Mesendoderm (in vitro differentiated cells): ENCODE data around the gene TTYH3.

Experiments
- DNase-seq: peaks from one replicate; pipeline ENCODE4 v3.0.0; 2013
- H2AK5ac ChIP-seq: 2 replicates; pipeline ENCODE4 v1.6.1; 2013; ENCODE audit warnings: low read length, inconsistent platforms
- H2BK120ac ChIP-seq: 2 replicates; pipeline ENCODE4 v1.6.1; 2013; ENCODE audit warnings: low read depth, mild to moderate bottlenecking, low read length, moderate library complexity, mixed read lengths
- H2BK15ac ChIP-seq: replicated peaks from 2 replicates; pipeline ENCODE4 v1.6.1; 2013; ENCODE audit warnings: low read depth, mild to moderate bottlenecking, moderate library complexity
- H2BK5ac ChIP-seq: 2 replicates; pipeline ENCODE4 v1.6.1; 2013; ENCODE audit warnings: low read length, inconsistent platforms
- H3K18ac ChIP-seq: 2 replicates; pipeline ENCODE4 v1.6.1; 2013; ENCODE audit warnings: mild to moderate bottlenecking, low read length, mixed read lengths
- H3K23ac ChIP-seq: one replicate; pipeline ENCODE4 v1.6.1; 2013; ENCODE audit warnings: low read length
- H3K27ac ChIP-seq: 2 replicates; pipeline ENCODE4 v1.5.1; 2013; ENCODE audit warnings: low read depth, mild to moderate bottlenecking, inconsistent platforms, low read length, moderate library complexity
- H3K27me3 ChIP-seq: 2 replicates; pipeline ENCODE4 v1.6.1; 2013; ENCODE audit warnings: low read length, control low read depth, mild to moderate bottlenecking, inconsistent platforms; ENCODE audit not compliant: insufficient read depth, poor library complexity
- H3K36me3 ChIP-seq: 2 replicates; pipeline ENCODE4 v1.6.1; 2013; ENCODE audit warnings: low read length, inconsistent platforms; ENCODE audit not compliant: control insufficient read depth, insufficient read depth
- H3K4ac ChIP-seq: one replicate; pipeline ENCODE4 v1.6.1; 2013; ENCODE audit warnings: low read depth, mild to moderate bottlenecking, low read length, moderate library complexity
- H3K4me1 ChIP-seq: 2 replicates; pipeline ENCODE4 v1.6.1; 2013; ENCODE audit warnings: low read depth, low read length, inconsistent platforms; ENCODE audit not compliant: control insufficient read depth
- H3K4me2 ChIP-seq: 2 replicates; pipeline ENCODE4 v1.6.1; 2013; ENCODE audit warnings: low read length
- H3K4me3 ChIP-seq: 2 replicates; pipeline ENCODE4 v1.5.1; 2013; ENCODE audit warnings: mild to moderate bottlenecking, low read length
- H3K56ac ChIP-seq: one replicate; pipeline ENCODE4 v1.6.1; 2013; ENCODE audit warnings: low read length
- H3K79me1 ChIP-seq: 2 replicates; pipeline ENCODE4 v1.6.1; 2013; ENCODE audit warnings: low read length, inconsistent platforms
- H3K79me2 ChIP-seq: 2 replicates; pipeline ENCODE4 v1.6.1; 2013; ENCODE audit warnings: mild to moderate bottlenecking, low read length; ENCODE audit not compliant: control insufficient read depth, insufficient read depth
- H3K9ac ChIP-seq: 2 replicates; pipeline ENCODE4 v1.6.1; 2013; ENCODE audit warnings: low read length, inconsistent platforms
- H4K5ac ChIP-seq: one replicate; pipeline ENCODE4 v1.6.1; 2013; ENCODE audit warnings: low read length
- H4K8ac ChIP-seq: one replicate; pipeline ENCODE4 v1.6.1; 2013; ENCODE audit warnings: low read depth, mild to moderate bottlenecking, control low read depth, low read length, moderate library complexity
- WGBS: extraction: QIAGEN DNeasy Blood & Tissue Kit; methylation state at CpG from one replicate; pipeline ENCODE4 v1.1.7; 2013; ENCODE audit warnings: low lambda C conversion rate, missing lambda C conversion rate; ENCODE audit not compliant: insufficient coverage; ENCODE audit errors: extremely low coverage; 5-methylcytosine and 5-hydroxymethylcytosine counted together

The TTYH3 gene

GRCh38 chr7:2635810-2636701 is 4.3 kb downstream of the TTYH3 start:
- Histone ChIP-seq H3K56ac (peak overlapping the region; percentile 34), H3K9ac (no peak overlapping the region), H3K18ac (no peak overlapping the region), H3K27me3 (no peaks in the 10 kb centered on the region), H4K5ac (no peak overlapping the region), H3K36me3 (no peaks in the 10 kb centered on the region), H3K4me1 (peaks cover 4% of the 10 kb centered on the region), H3K79me2 (peaks cover 89% of the 10 kb centered on the region), H2BK15ac (no peak overlapping the region), H3K79me1 (peaks cover 23% of the 10 kb centered on the region), H3K4me3 (no peak overlapping the region), H3K4ac (no peak overlapping the region), H2BK120ac (no peak overlapping the region), H3K4me2 (no peak overlapping the region), H4K8ac (no peak overlapping the region), H3K23ac (no peak overlapping the region), H3K27ac (no peak overlapping the region), H2AK5ac (no peak overlapping the region), H2BK5ac (no peak overlapping the region)
- no CpG with 5 or more reads among the region's 22 CpGs for WGBS
- DNase-seq, result no peak

DNA sequence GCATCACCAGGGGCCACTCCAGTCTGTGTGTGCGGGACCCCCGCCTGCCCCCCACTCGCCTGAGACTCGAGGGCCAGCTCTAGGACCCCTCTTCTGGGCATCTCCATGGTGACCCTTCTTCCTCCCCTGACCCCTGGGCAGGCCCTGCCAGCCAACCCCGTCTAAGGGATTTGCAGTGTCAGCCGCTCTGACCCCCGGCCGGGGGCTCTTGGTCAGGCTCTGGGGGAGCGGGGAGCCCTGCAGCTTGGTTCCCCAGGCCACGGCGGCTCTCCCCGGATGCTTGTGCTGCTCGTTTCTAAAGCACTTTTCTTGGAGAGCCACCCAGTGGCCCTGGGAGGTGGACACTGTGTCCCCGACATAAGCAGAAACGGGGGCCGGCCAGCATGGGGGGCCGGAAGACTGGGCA is 5.3 kb downstream of the TTYH3 start:
- Histone ChIP-seq H4K5ac (no peak overlapping the region), H3K4me1 (peaks cover 2% of the 10 kb centered on the region), H3K9ac (no peak overlapping the region), H3K79me1 (peaks cover 23% of the 10 kb centered on the region), H3K27ac (no peak overlapping the region), H4K8ac (no peak overlapping the region), H3K4ac (no peak overlapping the region), H3K4me3 (no peak overlapping the region), H2BK15ac (no peak overlapping the region), H3K27me3 (no peaks in the 10 kb centered on the region), H3K56ac (no peak overlapping the region), H3K23ac (no peak overlapping the region), H2BK5ac (no peak overlapping the region), H3K18ac (no peak overlapping the region), H3K79me2 (peaks cover 92% of the 10 kb centered on the region), H3K36me3 (no peaks in the 10 kb centered on the region), H2BK120ac (no peak overlapping the region), H3K4me2 (no peak overlapping the region), H2AK5ac (no peak overlapping the region)
- DNase-seq, result no peak
- no CpG with 5 or more reads among the region's 17 CpGs for WGBS

DNA sequence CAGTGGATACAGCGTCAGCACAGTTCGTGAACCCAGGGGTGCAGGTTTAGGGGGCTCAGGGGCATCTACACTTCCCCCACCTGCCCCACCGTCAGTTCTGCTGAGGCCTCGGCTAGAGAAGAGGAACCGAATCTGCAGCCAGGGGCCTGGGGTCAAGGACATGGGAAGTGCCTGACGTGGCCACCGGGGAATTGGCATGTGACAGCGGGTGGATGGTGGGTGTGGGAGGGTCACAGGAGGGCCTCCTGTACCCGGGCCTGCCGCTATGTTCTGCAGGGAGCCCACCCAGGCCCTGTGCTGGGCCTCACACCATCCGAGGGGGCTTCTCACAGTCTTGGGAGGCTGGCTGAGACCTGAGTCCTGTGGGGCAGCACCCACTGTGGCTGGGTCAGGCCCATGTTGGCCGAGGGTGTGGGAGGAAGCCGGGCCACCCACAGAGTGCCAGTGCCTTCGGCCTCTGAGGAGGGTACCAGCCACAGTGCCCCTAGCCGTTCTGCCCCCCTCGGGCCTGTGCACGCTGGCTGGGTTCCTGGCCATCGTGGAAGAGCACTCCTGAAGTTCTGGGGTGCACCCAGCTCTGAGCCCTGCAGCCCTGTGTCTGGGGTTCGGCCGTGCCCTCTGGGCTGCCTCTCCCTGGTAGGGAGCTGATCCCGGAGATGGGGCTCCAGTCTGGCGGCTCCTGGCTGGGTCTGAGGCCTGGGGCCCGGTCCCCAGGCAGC is 5.9 kb downstream of the TTYH3 start:
- DNase-seq, result no peak
- H3K36me3 ChIP-seq, result no peaks in the 10 kb centered on the region
- H3K23ac ChIP-seq, result no peak overlapping the region
- H3K27ac ChIP-seq, result no peak overlapping the region
- no CpG with 5 or more reads among the region's 23 CpGs for WGBS
- H3K79me2 ChIP-seq, result peaks cover 88% of the 10 kb centered on the region
- H4K5ac ChIP-seq, result no peak overlapping the region
- H3K4ac ChIP-seq, result no peak overlapping the region
- H2BK5ac ChIP-seq, result no peak overlapping the region
- H3K4me2 ChIP-seq, result no peak overlapping the region
- H3K56ac ChIP-seq, result peak overlapping the region; percentile 49
- peaks cover 22% of the 10 kb centered on the region for H3K79me1 ChIP-seq
- H3K18ac ChIP-seq, result no peak overlapping the region
- H2BK15ac ChIP-seq, result no peak overlapping the region
- no peak overlapping the region for H2AK5ac ChIP-seq
- H3K4me1 ChIP-seq, result peaks cover 2% of the 10 kb centered on the region
- no peak overlapping the region for H2BK120ac ChIP-seq
- no peak overlapping the region for H3K9ac ChIP-seq
- H3K4me3 ChIP-seq, result no peak overlapping the region
- no peak overlapping the region for H4K8ac ChIP-seq
- H3K27me3 ChIP-seq, result no peaks in the 10 kb centered on the region

DNA sequence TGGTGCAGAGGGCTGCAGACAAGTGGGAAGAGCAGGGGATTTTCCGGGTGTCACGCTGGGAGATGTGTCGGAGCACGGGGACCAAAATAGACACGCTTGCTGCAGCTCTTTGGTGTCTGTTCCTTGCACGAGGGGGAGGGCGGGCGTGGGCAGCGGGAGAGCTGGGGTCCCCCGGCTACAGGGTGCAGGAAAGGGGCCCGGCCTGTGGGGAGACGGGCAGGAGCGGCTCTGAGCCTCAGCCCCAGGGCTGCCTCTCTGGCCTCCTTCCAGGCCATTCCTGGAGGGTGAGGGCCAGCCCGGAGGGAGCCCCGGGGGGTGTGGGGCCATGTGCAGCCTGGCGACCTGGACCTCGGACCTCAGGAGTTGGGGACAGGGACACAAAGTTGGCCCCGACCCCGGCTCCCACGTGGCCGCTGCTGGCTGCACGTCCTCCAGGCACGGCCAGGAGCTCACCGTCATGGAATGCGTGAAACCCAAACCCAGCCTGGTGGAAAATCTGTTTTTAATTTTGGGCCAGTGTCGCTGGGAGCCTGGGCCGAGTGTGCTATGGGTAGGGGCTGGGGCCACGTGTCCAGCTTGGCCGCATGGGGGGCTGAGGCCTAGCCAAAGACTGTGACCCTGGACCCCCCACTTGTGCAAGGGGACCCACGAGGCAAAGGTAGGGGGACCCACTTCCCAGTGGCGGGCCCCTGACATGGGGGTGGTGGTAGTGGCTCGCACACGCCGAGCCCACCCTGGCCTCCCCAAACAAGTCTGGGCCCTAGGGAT is 6.6 kb downstream of the TTYH3 start:
- Histone ChIP-seq H3K4me1 (peaks cover 2% of the 10 kb centered on the region), H3K79me1 (peaks cover 22% of the 10 kb centered on the region), H3K18ac (no peak overlapping the region), H3K27ac (peak overlapping the region; percentile 9), H3K9ac (no peak overlapping the region), H3K36me3 (no peaks in the 10 kb centered on the region), H4K8ac (no peak overlapping the region), H3K4me3 (no peak overlapping the region), H3K79me2 (peaks cover 83% of the 10 kb centered on the region), H2BK15ac (no peak overlapping the region), H3K23ac (no peak overlapping the region), H3K4ac (no peak overlapping the region), H3K27me3 (no peaks in the 10 kb centered on the region), H2BK120ac (no peak overlapping the region), H4K5ac (no peak overlapping the region), H2BK5ac (no peak overlapping the region), H3K56ac (no peak overlapping the region), H2AK5ac (no peak overlapping the region), H3K4me2 (no peak overlapping the region)
- WGBS, result no CpG with 5 or more reads among the region's 34 CpGs
- DNase-seq, result no peak

GRCh38 chr7:2639181-2639681 is 7.4 kb downstream of the TTYH3 start:
- H3K4me1 ChIP-seq, result peaks cover 2% of the 10 kb centered on the region
- H3K56ac ChIP-seq, result no peak overlapping the region
- no CpG with 5 or more reads among the region's 24 CpGs for WGBS
- H3K4me2 ChIP-seq, result no peak overlapping the region
- no peak overlapping the region for H2BK15ac ChIP-seq
- no peak overlapping the region for H3K4ac ChIP-seq
- peaks cover 25% of the 10 kb centered on the region for H3K79me1 ChIP-seq
- no peak overlapping the region for H3K18ac ChIP-seq
- H3K27ac ChIP-seq, result no peak overlapping the region
- no peak overlapping the region for H3K4me3 ChIP-seq
- H2BK5ac ChIP-seq, result no peak overlapping the region
- peaks cover 83% of the 10 kb centered on the region for H3K79me2 ChIP-seq
- H3K36me3 ChIP-seq, result no peaks in the 10 kb centered on the region
- no peak overlapping the region for H2AK5ac ChIP-seq
- H4K5ac ChIP-seq, result no peak overlapping the region
- no peak overlapping the region for H2BK120ac ChIP-seq
- no peak overlapping the region for H4K8ac ChIP-seq
- H3K23ac ChIP-seq, result no peak overlapping the region
- DNase-seq, result no peak
- H3K27me3 ChIP-seq, result no peaks in the 10 kb centered on the region
- no peak overlapping the region for H3K9ac ChIP-seq
